ENCODE results near the gene SYNJ2. TPM values are rescaled to one million over a fixed set of nuclear protein-coding genes. Genes with fewer than 3 reads are reported as not detected.

Gene SYNJ2
- total RNA-seq, 1 experiment from 2014 or later = 29.1 TPM

DNA sequence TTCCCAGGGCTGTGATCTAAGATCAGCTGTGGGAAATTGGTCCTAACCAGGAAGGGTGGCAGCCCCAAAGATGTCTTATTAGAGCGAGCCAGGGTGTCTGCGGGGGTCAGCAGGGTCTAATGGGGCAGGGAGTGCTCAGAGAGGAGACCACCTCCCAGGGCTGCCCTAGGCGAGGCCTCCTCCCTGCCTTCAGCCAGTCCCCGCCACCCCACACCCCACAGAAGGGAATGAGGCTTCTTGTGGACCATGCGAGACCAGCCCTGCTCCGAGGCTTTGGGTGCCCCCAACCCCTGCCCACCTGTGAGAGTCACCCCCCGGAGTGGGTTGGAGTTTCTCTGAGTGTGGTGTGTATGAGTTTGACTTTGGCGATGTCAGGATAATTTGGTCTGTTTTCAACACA lies 37.8 kb downstream of the SYNJ2 start:
- Mint-ChIP-seq H3K27me3 (ENCODE audit: unreplicated experiment) (no peaks in the 10 kb centered on the region), H3K36me3 (ENCODE audit: insufficient read depth, unreplicated experiment) (peaks cover 13% of the 10 kb centered on the region), H3K4me1 (ENCODE audit: low read depth, unreplicated experiment) (peaks cover 22% of the 10 kb centered on the region), H3K9me3 (ENCODE audit: low read depth, unreplicated experiment) (no peaks in the 10 kb centered on the region), H3K4me3 (ENCODE audit: low read depth, unreplicated experiment) (no peak overlapping the region), H3K27ac (ENCODE audit: unreplicated experiment) (no peak overlapping the region)
- CTCF ChIA-PET = no interaction called here
- TF ChIP-seq, protein P1, sequence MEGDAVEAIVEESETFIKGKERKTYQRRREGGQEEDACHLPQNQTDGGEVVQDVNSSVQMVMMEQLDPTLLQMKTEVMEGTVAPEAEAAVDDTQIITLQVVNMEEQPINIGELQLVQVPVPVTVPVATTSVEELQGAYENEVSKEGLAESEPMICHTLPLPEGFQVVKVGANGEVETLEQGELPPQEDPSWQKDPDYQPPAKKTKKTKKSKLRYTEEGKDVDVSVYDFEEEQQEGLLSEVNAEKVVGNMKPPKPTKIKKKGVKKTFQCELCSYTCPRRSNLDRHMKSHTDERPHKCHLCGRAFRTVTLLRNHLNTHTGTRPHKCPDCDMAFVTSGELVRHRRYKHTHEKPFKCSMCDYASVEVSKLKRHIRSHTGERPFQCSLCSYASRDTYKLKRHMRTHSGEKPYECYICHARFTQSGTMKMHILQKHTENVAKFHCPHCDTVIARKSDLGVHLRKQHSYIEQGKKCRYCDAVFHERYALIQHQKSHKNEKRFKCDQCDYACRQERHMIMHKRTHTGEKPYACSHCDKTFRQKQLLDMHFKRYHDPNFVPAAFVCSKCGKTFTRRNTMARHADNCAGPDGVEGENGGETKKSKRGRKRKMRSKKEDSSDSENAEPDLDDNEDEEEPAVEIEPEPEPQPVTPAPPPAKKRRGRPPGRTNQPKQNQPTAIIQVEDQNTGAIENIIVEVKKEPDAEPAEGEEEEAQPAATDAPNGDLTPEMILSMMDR (IDR thresholded peaks at IDR 0.05; ENCODE audit: unreplicated experiment) = no peak
- intact Hi-C loops (cut with micrococcal nuclease; ENCODE audit: unreplicated experiment) = no loop called here
- DNase-seq = no peak
- no TSS peak for BruUV-seq (replicated peaks)

DNA sequence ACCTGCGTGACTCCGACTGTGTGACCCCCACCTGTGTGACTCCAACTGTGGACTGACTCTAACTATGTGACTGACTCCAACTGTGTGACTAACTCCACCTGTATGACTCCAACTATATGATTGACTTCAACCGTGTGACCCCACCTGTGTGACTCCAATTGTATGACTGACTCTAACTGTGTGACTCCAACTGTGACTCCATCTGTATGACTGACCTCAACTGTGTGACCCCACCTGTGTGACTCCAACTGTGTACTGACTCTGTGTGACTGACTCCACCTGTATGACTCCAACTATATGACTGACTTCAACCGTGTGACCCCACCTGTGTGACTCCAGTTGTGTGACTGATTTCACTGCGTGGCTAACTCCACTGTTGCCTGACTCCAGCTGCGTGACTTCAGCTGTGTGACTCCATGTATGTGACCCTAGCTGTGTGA lies 38.6 kb downstream of the SYNJ2 start:
- peaks cover 14% of the 10 kb centered on the region for H3K4me1 Mint-ChIP-seq (ENCODE audit: low read depth, unreplicated experiment)
- H3K27ac Mint-ChIP-seq (ENCODE audit: unreplicated experiment) = no peak overlapping the region
- BruUV-seq (replicated peaks) = no TSS peak

DNA sequence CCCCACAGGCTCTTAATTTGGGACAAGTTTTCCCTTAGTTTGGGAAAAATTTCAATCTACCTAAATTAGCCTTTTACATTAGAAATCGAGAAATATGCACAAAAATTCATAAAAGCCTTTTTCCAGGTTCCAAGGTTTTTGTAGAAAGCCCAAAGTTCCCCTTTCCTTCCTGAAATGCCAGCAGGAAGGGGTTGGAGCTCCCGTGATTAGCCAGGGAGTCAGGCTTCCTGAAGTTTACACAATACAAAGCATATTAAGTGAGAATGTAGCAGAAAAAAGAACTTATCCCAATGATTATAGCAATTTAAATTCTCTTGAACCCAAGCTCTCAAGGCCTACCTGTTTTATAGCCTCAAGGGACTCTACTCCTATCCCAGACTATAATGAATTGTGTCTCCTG lies 39.1 kb downstream of the SYNJ2 start:
- peaks cover 13% of the 10 kb centered on the region for H3K36me3 Mint-ChIP-seq (ENCODE audit: insufficient read depth, unreplicated experiment)
- H3K4me3 Mint-ChIP-seq (ENCODE audit: low read depth, unreplicated experiment) = no peak overlapping the region
- intact Hi-C loops (cut with micrococcal nuclease; ENCODE audit: unreplicated experiment) = no loop called here
- CTCF ChIA-PET = no interaction called here
- TF ChIP-seq, protein P1 (IDR thresholded peaks at IDR 0.05; ENCODE audit: unreplicated experiment) = no peak
- no peaks in the 10 kb centered on the region for H3K9me3 Mint-ChIP-seq (ENCODE audit: low read depth, unreplicated experiment)
- peaks cover 13% of the 10 kb centered on the region for H3K4me1 Mint-ChIP-seq (ENCODE audit: low read depth, unreplicated experiment)
- no TSS peak for BruUV-seq (replicated peaks)
- no peak for DNase-seq
- no peak overlapping the region for H3K27ac Mint-ChIP-seq (ENCODE audit: unreplicated experiment)
- no peaks in the 10 kb centered on the region for H3K27me3 Mint-ChIP-seq (ENCODE audit: unreplicated experiment)

More for the DNA sequence above, 38.6 kb downstream of the SYNJ2 start:
- intact Hi-C loops (cut with micrococcal nuclease; ENCODE audit: unreplicated experiment) = no loop called here
- Mint-ChIP-seq H3K9me3 (ENCODE audit: low read depth, unreplicated experiment) (no peaks in the 10 kb centered on the region), H3K36me3 (ENCODE audit: insufficient read depth, unreplicated experiment) (peaks cover 13% of the 10 kb centered on the region), H3K27me3 (ENCODE audit: unreplicated experiment) (no peaks in the 10 kb centered on the region), H3K4me3 (ENCODE audit: low read depth, unreplicated experiment) (no peak overlapping the region)
- TF ChIP-seq, protein P1 (IDR thresholded peaks at IDR 0.05; ENCODE audit: unreplicated experiment) = no peak
- no peak for DNase-seq
- CTCF ChIA-PET = no interaction called here

DNA sequence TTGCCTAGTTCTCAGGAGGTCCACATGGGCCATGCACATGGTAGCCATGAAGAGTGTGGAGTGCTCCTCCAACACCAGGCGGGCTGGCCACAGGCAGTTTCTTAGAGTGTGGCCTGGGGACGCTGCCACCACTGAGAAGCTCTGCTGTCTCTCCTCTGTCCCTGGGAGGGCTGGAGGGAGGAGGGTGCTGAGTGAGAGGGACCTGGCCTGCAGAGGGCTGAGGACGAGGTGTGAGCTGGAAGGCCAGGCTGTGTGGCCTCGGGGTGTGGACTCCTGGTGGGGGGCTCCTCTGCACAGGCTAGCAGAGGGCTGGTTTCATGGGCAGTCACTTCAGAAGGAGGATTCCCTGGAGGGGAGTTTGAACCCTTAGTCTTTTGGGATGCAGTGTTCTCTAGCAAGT lies 39.7 kb downstream of the SYNJ2 start:
- H3K36me3 Mint-ChIP-seq (ENCODE audit: insufficient read depth, unreplicated experiment) = peaks cover 15% of the 10 kb centered on the region
- no peak overlapping the region for H3K27ac Mint-ChIP-seq (ENCODE audit: unreplicated experiment)
- H3K9me3 Mint-ChIP-seq (ENCODE audit: low read depth, unreplicated experiment) = no peaks in the 10 kb centered on the region
- BruUV-seq (replicated peaks) = no TSS peak
- H3K27me3 Mint-ChIP-seq (ENCODE audit: unreplicated experiment) = no peaks in the 10 kb centered on the region
- TF ChIP-seq, protein P1 (IDR thresholded peaks at IDR 0.05; ENCODE audit: unreplicated experiment) = no peak
- no peak overlapping the region for H3K4me3 Mint-ChIP-seq (ENCODE audit: low read depth, unreplicated experiment)
- CTCF ChIA-PET = no interaction called here
- H3K4me1 Mint-ChIP-seq (ENCODE audit: low read depth, unreplicated experiment) = peaks cover 18% of the 10 kb centered on the region
- no peak for DNase-seq
- intact Hi-C loops (cut with micrococcal nuclease; ENCODE audit: unreplicated experiment) = no loop called here

Data from Calu3 (cell line).